SK-N-SH (cell line): ENCODE results near the gene CELF2.

Experiments used
- POLR2AphosphoS5 ChIP-seq: IDR thresholded peaks from 2 replicates; pipeline ENCODE4 v1.6.1; 2012; ENCODE audit warnings: low read depth, low read length
- RFX5 ChIP-seq: IDR thresholded peaks from 2 replicates; pipeline ENCODE4 v1.6.1; 2012; ENCODE audit warnings: mild to moderate bottlenecking, improper control_type of control experiment, low read length
- TF ChIP-seq, protein P1 (sequence below): IDR thresholded peaks from 2 replicates; pipeline ENCODE4 v1.4.0; 2012; ENCODE audit warnings: low read depth
- TF ChIP-seq, protein P2 (sequence below): fragments of 200-600 bp; sonication (generic); IDR thresholded peaks from 2 replicates; pipeline ENCODE4 v1.6.1; 2017; ENCODE audit warnings: antibody characterized with exemption, mild to moderate bottlenecking, moderate library complexity
- TF ChIP-seq, protein P3 (sequence below): fragments of 150-350 bp; IDR thresholded peaks from 2 replicates; pipeline ENCODE4 v1.6.1; 2016; ENCODE audit warnings: mild to moderate bottlenecking, low read depth, low read length

DNA sequence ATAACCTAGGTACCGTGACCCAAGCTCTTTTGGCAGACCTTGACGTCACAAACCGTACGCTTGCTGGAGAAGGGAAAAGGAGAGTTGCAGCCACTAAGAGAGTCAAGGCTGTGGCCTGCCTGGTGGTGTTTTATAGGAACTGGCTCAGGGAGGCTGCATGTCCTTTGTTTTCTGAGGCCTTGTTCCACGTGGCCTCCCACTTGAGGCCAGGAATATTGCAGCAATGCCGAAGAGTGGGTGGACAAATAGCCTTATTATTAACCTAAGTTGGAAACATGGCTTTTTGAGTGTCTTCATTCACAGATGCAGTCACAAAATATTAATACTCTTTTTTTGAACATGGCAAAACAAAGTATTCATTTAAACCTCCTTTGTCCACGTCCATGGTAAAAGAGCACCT is 178.0 kb downstream of the CELF2 start:
- TF ChIP-seq POLR2AphosphoS5: no peak
- TF ChIP-seq, protein P1, sequence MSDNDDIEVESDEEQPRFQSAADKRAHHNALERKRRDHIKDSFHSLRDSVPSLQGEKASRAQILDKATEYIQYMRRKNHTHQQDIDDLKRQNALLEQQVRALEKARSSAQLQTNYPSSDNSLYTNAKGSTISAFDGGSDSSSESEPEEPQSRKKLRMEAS: no peak
- no peak for TF ChIP-seq RFX5
- TF ChIP-seq, protein P2, sequence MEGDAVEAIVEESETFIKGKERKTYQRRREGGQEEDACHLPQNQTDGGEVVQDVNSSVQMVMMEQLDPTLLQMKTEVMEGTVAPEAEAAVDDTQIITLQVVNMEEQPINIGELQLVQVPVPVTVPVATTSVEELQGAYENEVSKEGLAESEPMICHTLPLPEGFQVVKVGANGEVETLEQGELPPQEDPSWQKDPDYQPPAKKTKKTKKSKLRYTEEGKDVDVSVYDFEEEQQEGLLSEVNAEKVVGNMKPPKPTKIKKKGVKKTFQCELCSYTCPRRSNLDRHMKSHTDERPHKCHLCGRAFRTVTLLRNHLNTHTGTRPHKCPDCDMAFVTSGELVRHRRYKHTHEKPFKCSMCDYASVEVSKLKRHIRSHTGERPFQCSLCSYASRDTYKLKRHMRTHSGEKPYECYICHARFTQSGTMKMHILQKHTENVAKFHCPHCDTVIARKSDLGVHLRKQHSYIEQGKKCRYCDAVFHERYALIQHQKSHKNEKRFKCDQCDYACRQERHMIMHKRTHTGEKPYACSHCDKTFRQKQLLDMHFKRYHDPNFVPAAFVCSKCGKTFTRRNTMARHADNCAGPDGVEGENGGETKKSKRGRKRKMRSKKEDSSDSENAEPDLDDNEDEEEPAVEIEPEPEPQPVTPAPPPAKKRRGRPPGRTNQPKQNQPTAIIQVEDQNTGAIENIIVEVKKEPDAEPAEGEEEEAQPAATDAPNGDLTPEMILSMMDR: no peak
- TF ChIP-seq, protein P3, sequence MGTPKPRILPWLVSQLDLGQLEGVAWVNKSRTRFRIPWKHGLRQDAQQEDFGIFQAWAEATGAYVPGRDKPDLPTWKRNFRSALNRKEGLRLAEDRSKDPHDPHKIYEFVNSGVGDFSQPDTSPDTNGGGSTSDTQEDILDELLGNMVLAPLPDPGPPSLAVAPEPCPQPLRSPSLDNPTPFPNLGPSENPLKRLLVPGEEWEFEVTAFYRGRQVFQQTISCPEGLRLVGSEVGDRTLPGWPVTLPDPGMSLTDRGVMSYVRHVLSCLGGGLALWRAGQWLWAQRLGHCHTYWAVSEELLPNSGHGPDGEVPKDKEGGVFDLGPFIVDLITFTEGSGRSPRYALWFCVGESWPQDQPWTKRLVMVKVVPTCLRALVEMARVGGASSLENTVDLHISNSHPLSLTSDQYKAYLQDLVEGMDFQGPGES: no peak
